Muscle layer of duodenum (tissue), 2 donors: Measurements from ENCODE around the gene PSMB2.
"Not testable (repeated sequence)": the region's sequence is repeated elsewhere in the genome, so short reads cannot be mapped to it uniquely, and the experiment has no call there.

Source experiments
- H3K27ac ChIP-seq: one replicate; pipeline ENCODE4 v1.7.0; 2013; ENCODE audit warnings: mild to moderate bottlenecking, low read length
- H3K27me3 ChIP-seq: one replicate; pipeline ENCODE4 v1.7.0; 2013; ENCODE audit warnings: low read depth, mild to moderate bottlenecking, control low read depth, low read length
- H3K36me3 ChIP-seq, 2 donors: one replicate each; pipeline ENCODE4 v1.7.0; 2013; ENCODE audit warnings: low read length in 2 of 2, control low read depth in 1 of 2, mild to moderate bottlenecking in 1 of 2; ENCODE audit not compliant: insufficient read depth in 2 of 2, control insufficient read depth in 1 of 2
- H3K4me1 ChIP-seq, 2 donors: one replicate each; pipeline ENCODE4 v1.7.0; 2013; ENCODE audit warnings: low read length in 2 of 2, mild to moderate bottlenecking in 2 of 2, control low read depth in 1 of 2, moderate library complexity in 1 of 2; ENCODE audit not compliant: insufficient read depth in 2 of 2, control insufficient read depth in 1 of 2
- H3K4me3 ChIP-seq, 2 donors: one replicate each; pipeline ENCODE4 v1.7.0; 2013; ENCODE audit warnings: low read length in 2 of 2, low read depth in 1 of 2, mild to moderate bottlenecking in 1 of 2
- H3K9me3 ChIP-seq, 2 donors: one replicate each; pipeline ENCODE4 v1.7.0; 2013; ENCODE audit warnings: low read length in 2 of 2, control low read depth in 1 of 2, mild to moderate bottlenecking in 1 of 2; ENCODE audit not compliant: control insufficient read depth in 1 of 2
- donor health status: healthy.

The PSMB2 gene

DNA sequence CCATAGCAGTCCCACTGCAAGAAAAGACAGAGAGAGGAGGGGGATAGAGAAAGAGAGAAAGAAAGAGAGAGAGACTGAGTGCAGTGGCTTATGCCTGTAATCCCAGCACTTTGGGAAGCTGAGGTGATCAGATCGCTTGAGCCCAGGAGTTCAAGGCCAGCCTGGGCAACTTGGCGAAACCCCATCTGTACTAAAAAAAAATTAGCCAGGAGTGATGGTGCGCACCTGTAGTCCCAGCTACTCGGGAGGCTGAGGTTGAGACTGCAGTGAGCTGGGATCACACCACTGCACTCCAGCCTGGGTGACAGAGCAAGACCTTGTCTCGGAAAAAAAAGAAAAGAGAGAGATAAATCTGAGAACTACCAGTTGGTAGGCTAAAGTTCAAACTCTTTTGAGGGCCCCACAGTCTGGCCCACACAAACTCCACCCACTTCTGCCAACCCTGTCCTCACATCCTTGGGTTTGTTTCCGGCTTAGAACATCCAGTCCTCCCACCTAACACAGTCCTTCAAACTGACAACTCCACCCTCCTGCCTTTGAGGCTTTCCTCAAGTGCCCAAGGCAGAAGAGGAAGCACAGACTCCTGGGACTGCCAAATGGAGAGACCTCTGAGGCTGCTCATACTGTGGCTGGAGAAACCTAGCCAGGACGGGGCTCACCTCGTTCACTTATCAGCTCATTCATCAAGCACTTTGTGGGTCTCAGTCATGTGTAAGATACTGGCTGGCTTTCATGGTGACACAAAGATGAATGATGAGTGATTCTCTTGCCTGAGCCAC, 48.1 kb downstream of the PSMB2 start:
- peaks cover 0 to 15% of the 10 kb centered on the region in 2 donors for H3K36me3 ChIP-seq
- no peaks in the 10 kb centered on the region for H3K27me3 ChIP-seq
- no peaks in the 10 kb centered on the region for H3K4me1 ChIP-seq
- H3K9me3 ChIP-seq, result no peaks in the 10 kb centered on the region
- H3K4me3 ChIP-seq, result no peak overlapping the region
- H3K27ac ChIP-seq, result no peak overlapping the region

DNA sequence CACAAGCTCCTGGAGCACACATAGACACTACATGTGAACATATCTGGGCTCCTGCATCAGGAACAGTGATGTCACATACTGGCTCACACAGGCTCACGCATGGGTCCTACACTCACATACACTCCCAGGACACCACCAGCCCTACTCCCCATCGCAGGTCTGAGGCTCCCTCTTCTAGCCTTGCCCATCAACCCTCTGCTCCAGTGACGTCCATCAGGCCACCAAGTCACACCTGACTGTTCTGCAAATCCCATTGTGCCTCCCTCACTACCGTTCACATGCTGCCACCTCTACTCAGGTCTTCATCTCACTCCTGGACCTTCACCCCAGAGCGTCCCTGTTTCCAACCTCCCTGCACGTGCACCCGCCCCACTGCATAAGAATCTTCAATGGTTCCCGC, 50.1 kb downstream of the PSMB2 start:
- no peaks in the 10 kb centered on the region for H3K9me3 ChIP-seq
- no peak overlapping the region for H3K27ac ChIP-seq
- H3K4me1 ChIP-seq, result no peaks in the 10 kb centered on the region
- no peak overlapping the region for H3K4me3 ChIP-seq
- H3K36me3 ChIP-seq, result peaks cover 0 to 15% of the 10 kb centered on the region in 2 donors
- H3K27me3 ChIP-seq, result no peaks in the 10 kb centered on the region

GRCh38 chr1:35590476-35591040, 50.8 kb downstream of the PSMB2 start:
- no peaks in the 10 kb centered on the region for H3K27me3 ChIP-seq
- H3K4me3 ChIP-seq, result no peak overlapping the region
- H3K9me3 ChIP-seq, result no peaks in the 10 kb centered on the region
- no peaks in the 10 kb centered on the region for H3K4me1 ChIP-seq
- peaks cover 0 to 12% of the 10 kb centered on the region in 2 donors for H3K36me3 ChIP-seq
- H3K27ac ChIP-seq, result no peak overlapping the region

DNA sequence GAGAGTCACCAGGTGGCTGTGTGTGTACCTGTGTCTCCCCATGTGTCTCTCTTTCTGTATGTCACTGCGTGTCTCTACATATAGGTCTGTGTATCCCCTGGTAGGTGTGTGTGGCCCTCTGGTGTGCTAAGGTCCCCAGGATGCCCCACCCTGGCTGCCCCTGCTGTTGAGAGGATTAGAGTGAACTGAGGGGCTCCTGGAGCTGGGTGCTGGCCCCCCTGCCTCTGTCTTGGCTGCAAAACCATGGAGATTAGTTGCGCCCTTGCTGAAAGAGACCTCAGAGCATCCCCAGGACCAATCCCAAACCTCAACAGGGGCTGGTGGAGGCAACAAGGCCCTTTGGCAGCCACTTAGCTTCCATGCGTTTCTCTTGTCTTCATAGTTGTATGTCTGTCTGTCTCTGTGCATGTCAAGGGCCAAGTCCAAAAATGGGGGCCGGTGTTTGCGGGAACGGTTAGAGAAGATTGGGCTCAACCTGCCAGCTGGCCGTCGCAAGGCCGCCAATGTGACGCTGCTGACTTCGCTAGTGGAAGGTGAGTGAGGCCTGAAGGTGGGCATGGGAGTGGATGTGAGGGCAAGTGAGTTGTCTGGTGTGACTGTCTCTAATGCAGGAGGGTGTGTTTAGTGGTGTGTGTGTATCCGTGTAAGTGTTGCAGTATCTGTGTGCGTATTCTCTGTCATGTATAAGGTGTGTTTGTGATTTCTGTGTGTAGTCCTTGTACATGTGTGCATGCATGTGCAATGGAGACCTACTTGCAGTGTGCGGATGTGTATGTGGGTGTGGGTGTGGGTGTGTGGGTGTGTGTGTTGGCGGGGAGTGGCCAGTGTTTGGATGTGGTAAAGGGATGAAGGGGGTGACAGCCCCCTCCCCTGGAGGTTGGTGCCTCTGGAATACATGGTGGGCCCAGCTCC, 51.6 kb downstream of the PSMB2 start:
- Histone ChIP-seq H3K9me3 (no peaks in the 10 kb centered on the region), H3K36me3 (peaks cover 0 to 10% of the 10 kb centered on the region in 2 donors), H3K4me3 (no peak overlapping the region), H3K27me3 (no peaks in the 10 kb centered on the region), H3K4me1 (no peaks in the 10 kb centered on the region), H3K27ac (no peak overlapping the region)

GRCh38 chr1:35588197-35588910, 53.0 kb downstream of the PSMB2 start:
- Histone ChIP-seq H3K9me3 (no peaks in the 10 kb centered on the region), H3K4me1 (no peaks in the 10 kb centered on the region), H3K4me3 (no peak overlapping the region), H3K36me3 (peaks cover 0 to 10% of the 10 kb centered on the region in 2 donors), H3K27ac (no peak overlapping the region), H3K27me3 (no peaks in the 10 kb centered on the region)

- H3K4me1 ChIP-seq, result no peaks in the 10 kb centered on the region
- H3K4me3 ChIP-seq, result no peak overlapping the region
- no peaks in the 10 kb centered on the region for H3K27me3 ChIP-seq
- H3K36me3 ChIP-seq, result peaks cover 0 to 10% of the 10 kb centered on the region in 2 donors
- H3K27ac ChIP-seq, result no peak overlapping the region
- no peaks in the 10 kb centered on the region for H3K9me3 ChIP-seq
Measured at GRCh38 chr1:35587736-35588135, 53.6 kb downstream of the PSMB2 start.

DNA sequence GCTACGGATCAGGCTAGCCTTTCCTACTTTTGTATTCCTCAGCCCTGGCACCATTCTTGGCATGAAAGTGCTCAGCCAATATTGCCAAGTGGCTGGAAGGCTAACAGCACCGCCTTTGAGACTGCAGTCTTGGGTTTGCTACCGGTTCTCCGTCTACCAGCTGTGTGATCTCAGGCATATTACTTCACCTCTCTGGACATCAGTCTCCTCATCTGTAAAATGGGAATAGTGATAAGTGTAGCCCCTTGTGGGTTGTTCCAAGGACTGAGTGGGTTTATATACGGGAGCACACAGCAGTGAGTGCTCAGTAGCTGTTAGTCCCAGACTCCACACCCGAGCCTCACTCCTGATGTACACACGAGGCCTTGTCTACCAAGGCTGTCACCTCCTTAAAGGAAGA, 54.5 kb downstream of the PSMB2 start:
- Histone ChIP-seq H3K4me3 (no peak overlapping the region), H3K36me3 (peaks cover 0 to 10% of the 10 kb centered on the region in 2 donors), H3K9me3 (no peaks in the 10 kb centered on the region), H3K4me1 (no peaks in the 10 kb centered on the region), H3K27me3 (no peaks in the 10 kb centered on the region), H3K27ac (no peak overlapping the region)

GRCh38 chr1:35585805-35586204, 55.5 kb downstream of the PSMB2 start:
- H3K4me1 ChIP-seq, result not testable (repeated sequence)

DNA sequence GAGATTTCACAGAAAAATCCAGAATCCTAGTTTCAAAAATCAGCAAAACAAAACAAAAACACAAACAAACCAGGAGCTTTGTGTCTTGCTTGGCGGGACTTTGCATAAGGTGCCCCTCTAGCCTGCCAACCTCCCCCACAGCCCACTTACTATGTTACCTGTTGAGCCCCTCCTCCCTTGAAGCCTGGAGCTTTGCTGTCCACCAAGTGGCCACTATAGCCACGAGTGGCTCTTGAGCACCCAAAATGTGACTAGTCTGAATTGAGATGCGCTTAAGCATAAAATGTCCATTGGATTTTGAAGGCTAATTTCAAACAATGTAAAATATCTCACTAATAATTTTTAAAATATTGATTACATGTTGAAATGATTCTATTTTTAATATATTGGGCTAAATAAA, 56.0 kb downstream of the PSMB2 start:
- Histone ChIP-seq H3K4me3 (no peak overlapping the region), H3K27ac (no peak overlapping the region), H3K9me3 (no peaks in the 10 kb centered on the region), H3K27me3 (no peaks in the 10 kb centered on the region), H3K36me3 (no peaks in the 10 kb centered on the region), H3K4me1 (no peaks in the 10 kb centered on the region)

More at GRCh38 chr1:35585805-35586204, 55.5 kb downstream of the PSMB2 start:
- H3K27ac ChIP-seq, H3K36me3 ChIP-seq, H3K9me3 ChIP-seq, H3K27me3 ChIP-seq, H3K4me3 ChIP-seq: not testable (repeated sequence)

DNA sequence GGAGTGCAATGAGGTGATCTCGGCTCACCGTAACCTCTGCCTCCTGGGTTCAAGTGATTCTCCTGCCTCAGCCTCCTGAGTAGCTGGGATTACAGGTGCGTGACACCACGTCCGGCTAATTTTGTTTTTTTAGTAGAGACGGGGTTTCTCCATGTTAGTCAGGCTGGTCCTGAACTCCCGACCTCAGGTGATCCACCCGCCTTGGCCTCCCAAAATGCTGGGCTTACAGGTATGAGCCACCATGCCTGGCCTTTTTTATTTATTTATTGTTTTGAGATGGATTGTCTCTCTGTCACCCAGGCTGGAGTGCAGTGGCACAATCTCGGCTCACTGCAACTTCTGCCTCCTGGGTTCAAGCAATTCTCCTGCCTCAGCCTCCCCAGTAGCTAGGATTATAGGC, 59.7 kb downstream of the PSMB2 start:
- not testable (repeated sequence) for H3K36me3 ChIP-seq, H3K4me3 ChIP-seq, H3K27me3 ChIP-seq, H3K9me3 ChIP-seq, H3K27ac ChIP-seq
- H3K4me1 ChIP-seq, result peaks cover 0 to 15% of the 10 kb centered on the region in 2 donors

GRCh38 chr1:35580949-35581388, 60.4 kb downstream of the PSMB2 start:
- H3K9me3 ChIP-seq, result no peaks in the 10 kb centered on the region
- no peaks in the 10 kb centered on the region for H3K36me3 ChIP-seq
- H3K27me3 ChIP-seq, result peaks cover 13% of the 10 kb centered on the region
- H3K4me1 ChIP-seq, result peaks cover 0 to 20% of the 10 kb centered on the region in 2 donors
- no peak overlapping the region for H3K4me3 ChIP-seq
- no peak overlapping the region for H3K27ac ChIP-seq
